ENCODE measurements around the gene ADAMTS16.

GRCh38 chr5:5289537-5289936 lies 149.4 kb downstream of the ADAMTS16 start:
- no peak for TF ChIP-seq CTCF (conservative IDR thresholded peaks at IDR 0.05; ENCODE audit: low read depth, low read length)
- no peak for TF ChIP-seq EZH2 (IDR thresholded peaks at IDR 0.05; ENCODE audit: borderline replicate concordance, low read depth, low read length, poor library complexity, severe bottlenecking)
